ENCODE measurements around the gene LRIG1.

GRCh38 chr3:66335671-66336070 lies 165.2 kb downstream of the LRIG1 start:
- TF ChIP-seq STAT3 (IDR thresholded peaks at IDR 0.05; ENCODE audit: low read depth, low read length) (no peak), RAD21 (IDR thresholded peaks at IDR 0.05; ENCODE audit: insufficient read depth, low read depth, low read length) (no peak), CTCF (IDR thresholded peaks at IDR 0.05 in 2 of 3, conservative IDR thresholded peaks at IDR 0.05 in 1 of 3; ENCODE audit: control insufficient read depth in 2 of 3, extremely low read depth in 1 of 3, insufficient read depth in 1 of 3, low read depth in 3 of 3, low read length in 3 of 3) (no peak), SMC3 (IDR thresholded peaks at IDR 0.05; ENCODE audit: borderline replicate concordance, low read length) (no peak), POLR2A (IDR thresholded peaks at IDR 0.05; ENCODE audit: low read depth, low read length) (no peak)
